Mesothelial cell of epicardium (in vitro differentiated cells): ENCODE measurements around the gene GPC3. TPM values are rescaled to one million over a fixed set of nuclear protein-coding genes. Genes with fewer than 3 reads are reported as not detected.
"Not testable (repeated sequence)": the region's sequence is repeated elsewhere in the genome, so short reads cannot be mapped to it uniquely, and the experiment has no call there.

ENCODE experiments used
- DNase-seq, 2 experiments: peaks; one replicate each; pipeline ENCODE4 v3.0.0; 2021; ENCODE audit warnings: low spot score in 2 of 2; ENCODE audit not compliant: unreplicated experiment in 2 of 2
- H3K27ac Mint-ChIP-seq: 2 replicates; pipeline ENCODE4 v1.8.0; 2021; ENCODE audit warnings: mixed read lengths
- H3K27me3 Mint-ChIP-seq: 2 replicates; pipeline ENCODE4 v1.8.0; 2021; ENCODE audit warnings: low read depth, mixed read lengths
- H3K36me3 Mint-ChIP-seq: 2 replicates; pipeline ENCODE4 v1.8.0; 2021; ENCODE audit warnings: mixed read lengths
- H3K4me1 Mint-ChIP-seq: 2 replicates; pipeline ENCODE4 v1.8.0; 2021; ENCODE audit warnings: mixed read lengths
- H3K4me3 Mint-ChIP-seq: 2 replicates; pipeline ENCODE4 v1.8.0; 2021; ENCODE audit warnings: mild to moderate bottlenecking, moderate library complexity, mixed read lengths
- H3K9me3 Mint-ChIP-seq: 2 replicates; pipeline ENCODE4 v1.8.0; 2021; ENCODE audit warnings: mixed read lengths
- total RNA-seq: library from RNA; stranded (reverse); gene quantifications from 3 replicates; pipeline ENCODE4 v1.2.1, GENCODE V29; 2021
- TF ChIP-seq, protein P1 (sequence below): fragments of 200-600 bp; sonication (generic); IDR thresholded peaks from one replicate; pipeline ENCODE4 v1.5.0; 2021; ENCODE audit warnings: antibody characterized with exemption; ENCODE audit not compliant: unreplicated experiment

GPC3 gene
- total RNA-seq, 1 donor from 2014 or later = 864 TPM

GRCh38 chrX:134023851-134024281 lies 38.5 kb upstream of the GPC3 start:
- Mint-ChIP-seq H3K9me3 (no peaks in the 10 kb centered on the region), H3K36me3 (no peaks in the 10 kb centered on the region), H3K4me3 (no peak overlapping the region), H3K27ac (no peak overlapping the region), H3K27me3 (no peaks in the 10 kb centered on the region), H3K4me1 (peaks cover 20% of the 10 kb centered on the region)
- TF ChIP-seq, protein P1, sequence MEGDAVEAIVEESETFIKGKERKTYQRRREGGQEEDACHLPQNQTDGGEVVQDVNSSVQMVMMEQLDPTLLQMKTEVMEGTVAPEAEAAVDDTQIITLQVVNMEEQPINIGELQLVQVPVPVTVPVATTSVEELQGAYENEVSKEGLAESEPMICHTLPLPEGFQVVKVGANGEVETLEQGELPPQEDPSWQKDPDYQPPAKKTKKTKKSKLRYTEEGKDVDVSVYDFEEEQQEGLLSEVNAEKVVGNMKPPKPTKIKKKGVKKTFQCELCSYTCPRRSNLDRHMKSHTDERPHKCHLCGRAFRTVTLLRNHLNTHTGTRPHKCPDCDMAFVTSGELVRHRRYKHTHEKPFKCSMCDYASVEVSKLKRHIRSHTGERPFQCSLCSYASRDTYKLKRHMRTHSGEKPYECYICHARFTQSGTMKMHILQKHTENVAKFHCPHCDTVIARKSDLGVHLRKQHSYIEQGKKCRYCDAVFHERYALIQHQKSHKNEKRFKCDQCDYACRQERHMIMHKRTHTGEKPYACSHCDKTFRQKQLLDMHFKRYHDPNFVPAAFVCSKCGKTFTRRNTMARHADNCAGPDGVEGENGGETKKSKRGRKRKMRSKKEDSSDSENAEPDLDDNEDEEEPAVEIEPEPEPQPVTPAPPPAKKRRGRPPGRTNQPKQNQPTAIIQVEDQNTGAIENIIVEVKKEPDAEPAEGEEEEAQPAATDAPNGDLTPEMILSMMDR = no peak
- DNase-seq = no peak

- TF ChIP-seq, protein P1 = no peak
- H3K27me3 Mint-ChIP-seq = no peaks in the 10 kb centered on the region
- H3K4me3 Mint-ChIP-seq = no peak overlapping the region
- no peak for DNase-seq
- no peak overlapping the region for H3K27ac Mint-ChIP-seq
- peaks cover 12% of the 10 kb centered on the region for H3K4me1 Mint-ChIP-seq
- no peaks in the 10 kb centered on the region for H3K36me3 Mint-ChIP-seq
- H3K9me3 Mint-ChIP-seq = no peaks in the 10 kb centered on the region
These were observed 35.5 kb upstream of the GPC3 start for GRCh38 chrX:134020910-134021309.

DNA sequence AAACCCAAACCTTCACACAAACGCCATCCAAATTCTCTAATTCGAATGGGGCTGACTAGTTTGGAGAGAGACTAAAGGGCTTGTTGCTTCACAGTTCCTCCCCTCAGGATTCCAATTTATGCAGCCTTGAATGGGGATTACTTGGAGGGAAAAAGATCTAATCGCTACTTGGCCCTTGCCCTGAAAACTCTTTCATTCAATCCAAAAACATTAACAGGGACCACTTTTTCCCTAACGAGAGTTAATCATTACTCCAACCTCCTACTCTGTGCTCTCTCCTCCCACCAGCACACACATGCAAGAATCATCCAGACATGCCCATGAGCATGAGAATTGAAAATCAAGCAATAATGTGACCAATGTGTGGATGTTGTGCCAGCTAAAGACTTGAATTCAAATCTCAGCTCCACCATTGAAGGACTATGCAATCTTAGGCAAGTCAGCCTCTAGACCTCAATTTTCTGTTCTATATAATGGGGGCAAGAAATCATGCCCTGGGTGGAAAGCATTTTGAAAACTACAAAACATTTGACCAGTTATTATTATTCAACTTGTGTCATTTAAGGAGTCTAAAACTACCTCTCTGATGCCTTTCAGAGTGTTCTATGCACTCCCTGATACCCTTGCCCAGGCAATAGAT lies 34.3 kb upstream of the GPC3 start:
- H3K4me3 Mint-ChIP-seq = no peak overlapping the region
- TF ChIP-seq, protein P1 = no peak

GRCh38 chrX:134016309-134016708 lies 30.9 kb upstream of the GPC3 start:
- DNase-seq, H3K27me3 Mint-ChIP-seq, H3K36me3 Mint-ChIP-seq, H3K27ac Mint-ChIP-seq, H3K4me3 Mint-ChIP-seq, H3K9me3 Mint-ChIP-seq: not testable (repeated sequence)
- H3K4me1 Mint-ChIP-seq = peaks cover 16% of the 10 kb centered on the region

More for the DNA sequence above, 34.3 kb upstream of the GPC3 start:
- DNase-seq = no peak
- Mint-ChIP-seq H3K36me3 (no peaks in the 10 kb centered on the region), H3K27me3 (no peaks in the 10 kb centered on the region), H3K9me3 (no peaks in the 10 kb centered on the region), H3K27ac (no peak overlapping the region), H3K4me1 (peaks cover 8% of the 10 kb centered on the region)

- not testable (repeated sequence) for H3K4me3 Mint-ChIP-seq, H3K27ac Mint-ChIP-seq, H3K27me3 Mint-ChIP-seq, DNase-seq, H3K9me3 Mint-ChIP-seq, H3K36me3 Mint-ChIP-seq
- H3K4me1 Mint-ChIP-seq = peaks cover 17% of the 10 kb centered on the region
These were observed 30.1 kb upstream of the GPC3 start for GRCh38 chrX:134015510-134015909.

GRCh38 chrX:134013524-134013923 lies 28.1 kb upstream of the GPC3 start:
- no peaks in the 10 kb centered on the region for H3K36me3 Mint-ChIP-seq
- H3K4me1 Mint-ChIP-seq = peaks cover 33% of the 10 kb centered on the region
- H3K27me3 Mint-ChIP-seq = no peaks in the 10 kb centered on the region
- no peaks in the 10 kb centered on the region for H3K9me3 Mint-ChIP-seq
- no peak overlapping the region for H3K4me3 Mint-ChIP-seq
- TF ChIP-seq, protein P1 = no peak
- DNase-seq = no peak
- H3K27ac Mint-ChIP-seq = no peak overlapping the region

DNA sequence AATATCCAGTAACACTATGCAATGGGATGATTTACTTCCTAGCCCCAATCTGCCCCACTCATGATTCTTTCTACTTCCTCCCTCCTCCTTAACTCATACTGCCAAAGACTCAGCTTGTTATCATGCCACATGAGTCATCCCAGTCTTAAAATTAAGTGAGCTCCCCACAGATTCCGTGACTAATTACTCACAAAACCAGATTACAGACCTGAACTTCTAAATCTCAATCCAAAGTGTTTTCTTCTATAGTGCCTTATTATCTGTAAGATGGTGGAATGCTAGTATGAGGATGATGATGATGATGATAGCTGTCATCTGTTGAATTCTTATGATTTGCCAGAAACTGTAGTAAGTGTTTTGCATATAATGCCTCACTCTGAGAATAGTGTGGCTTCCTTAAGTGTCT lies 27.7 kb upstream of the GPC3 start:
- H3K36me3 Mint-ChIP-seq = no peaks in the 10 kb centered on the region
- TF ChIP-seq, protein P1 = no peak
- H3K9me3 Mint-ChIP-seq = no peaks in the 10 kb centered on the region
- no peak overlapping the region for H3K4me3 Mint-ChIP-seq
- no peak for DNase-seq
- H3K27me3 Mint-ChIP-seq = no peaks in the 10 kb centered on the region
- H3K27ac Mint-ChIP-seq = no peak overlapping the region
- peaks cover 37% of the 10 kb centered on the region for H3K4me1 Mint-ChIP-seq
